Activated CD4-positive, alpha-beta T cell treated with anti-CD3 and anti-CD28 coated beads, Interleukin-2, amount 50 U/mL, for 48 hours (primary cell): ENCODE measurements around the gene PRKCZ.

Experiments used
- DNase-seq, 2 experiments: peaks; one replicate each; pipeline ENCODE4 v3.0.0-alpha.2; 2020

The PRKCZ gene

DNA sequence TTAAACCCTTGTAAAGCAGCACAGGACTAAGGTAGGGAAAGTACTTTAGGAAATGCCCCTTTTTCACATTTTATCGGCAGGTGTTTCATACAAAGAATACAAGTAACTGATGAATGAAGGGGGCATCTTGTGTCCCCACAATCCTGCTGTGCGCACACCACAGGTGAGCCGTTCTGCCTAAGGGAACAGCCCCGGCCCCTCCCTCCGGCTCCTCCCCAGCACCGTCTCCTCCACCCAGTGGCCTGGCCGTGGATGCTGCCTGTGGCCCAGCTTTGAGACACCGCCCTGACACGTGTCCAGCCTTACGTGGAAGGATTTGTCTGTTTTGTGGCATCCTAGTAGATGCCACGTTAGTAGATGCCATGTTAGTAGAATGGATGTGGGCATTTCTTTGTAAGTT is 131.5 kb downstream of the PRKCZ start:
- no peak for DNase-seq

GRCh38 chr1:2182376-2182775 is 132.2 kb downstream of the PRKCZ start:
- DNase-seq, result no peak

DNA sequence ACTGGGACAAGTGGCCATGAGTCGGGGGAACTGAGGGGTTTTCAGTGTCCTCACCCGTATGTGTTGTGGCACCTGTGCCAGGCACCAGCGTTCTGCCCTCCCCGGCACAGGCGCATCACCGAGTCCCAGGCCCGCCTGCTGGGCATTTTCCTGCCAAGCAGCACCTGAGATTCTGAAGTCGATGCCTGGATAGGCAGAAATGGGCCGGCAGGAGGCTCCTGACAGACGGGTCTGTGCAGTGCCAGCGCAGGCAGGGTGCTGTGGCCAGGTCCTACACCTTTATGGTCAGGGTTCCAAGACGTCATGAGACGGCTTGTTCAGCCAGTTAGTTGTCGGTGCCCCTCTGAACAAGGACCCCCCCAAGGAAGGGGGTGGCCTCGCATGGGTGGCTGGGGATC is 133.7 kb downstream of the PRKCZ start:
- no peak for DNase-seq

DNA sequence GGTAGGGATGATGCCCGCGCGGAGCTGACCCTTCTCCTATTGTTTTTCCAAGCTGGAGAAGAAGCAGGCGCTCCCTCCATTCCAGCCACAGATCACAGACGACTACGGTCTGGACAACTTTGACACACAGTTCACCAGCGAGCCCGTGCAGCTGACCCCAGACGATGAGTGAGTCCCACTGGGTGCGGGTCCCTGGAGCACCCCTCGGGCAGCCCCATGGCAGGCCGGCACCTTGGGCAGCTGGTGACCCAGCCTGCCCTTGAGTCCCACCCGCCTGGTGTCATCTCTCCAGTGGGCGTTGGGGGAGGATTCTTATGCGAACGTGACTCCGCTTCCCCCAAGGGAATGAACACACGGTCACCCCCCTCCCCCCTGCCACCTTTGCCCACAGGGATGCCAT is 134.3 kb downstream of the PRKCZ start:
- no peak for DNase-seq

DNA sequence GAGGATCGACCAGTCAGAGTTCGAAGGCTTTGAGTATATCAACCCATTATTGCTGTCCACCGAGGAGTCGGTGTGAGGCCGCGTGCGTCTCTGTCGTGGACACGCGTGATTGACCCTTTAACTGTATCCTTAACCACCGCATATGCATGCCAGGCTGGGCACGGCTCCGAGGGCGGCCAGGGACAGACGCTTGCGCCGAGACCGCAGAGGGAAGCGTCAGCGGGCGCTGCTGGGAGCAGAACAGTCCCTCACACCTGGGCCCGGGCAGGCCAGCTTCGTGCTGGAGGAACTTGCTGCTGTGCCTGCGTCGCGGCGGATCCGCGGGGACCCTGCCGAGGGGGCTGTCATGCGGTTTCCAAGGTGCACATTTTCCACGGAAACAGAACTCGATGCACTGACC is 134.7 kb downstream of the PRKCZ start:
- no peak for DNase-seq

GRCh38 chr1:2185880-2186855 is 136.0 kb downstream of the PRKCZ start:
- DNase-seq, result no peak

DNA sequence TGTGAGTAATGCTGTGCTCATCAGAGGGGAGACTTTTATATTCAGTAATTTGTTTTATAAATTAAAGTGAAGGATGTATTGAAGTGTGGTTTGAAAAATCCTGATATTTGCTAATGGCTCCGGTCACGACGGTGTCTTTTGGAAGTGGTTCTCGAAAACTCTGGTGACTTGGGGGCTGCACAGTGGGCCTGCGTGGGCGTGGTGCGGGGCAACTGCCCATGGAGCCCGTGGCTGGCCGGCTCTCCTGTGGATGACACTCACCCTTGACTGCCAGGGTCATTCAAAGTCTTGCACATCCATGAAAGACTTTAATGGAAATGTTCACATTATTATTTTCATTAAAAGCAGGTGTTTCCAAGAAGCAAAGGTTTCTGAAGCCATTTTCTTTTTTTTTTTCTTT is 136.7 kb downstream of the PRKCZ start:
- DNase-seq, result no peak

DNA sequence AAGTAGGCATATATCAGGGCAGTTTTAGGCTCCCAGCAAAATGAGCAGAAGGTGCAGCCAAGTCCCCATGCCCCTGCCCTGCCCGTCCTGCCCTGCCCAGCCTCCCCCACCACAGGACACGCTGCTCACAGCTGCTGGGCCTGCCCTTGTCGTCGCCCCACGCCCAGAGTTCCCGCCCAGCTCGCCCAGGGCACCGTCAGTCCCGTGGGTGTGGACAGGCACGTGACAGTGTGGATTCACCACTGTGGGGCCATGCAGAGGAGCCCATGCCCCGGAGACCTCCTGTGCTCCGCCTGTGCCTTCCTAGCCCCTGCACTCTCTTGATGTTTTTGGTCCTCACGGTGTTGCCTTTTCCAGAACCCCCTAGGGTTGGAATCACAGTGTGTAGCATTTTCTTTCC is 137.4 kb downstream of the PRKCZ start:
- no peak for DNase-seq

GRCh38 chr1:2188336-2188735 is 138.1 kb downstream of the PRKCZ start:
- no peak for DNase-seq

GRCh38 chr1:2189459-2190425 is 139.5 kb downstream of the PRKCZ start:
- DNase-seq, result peak; percentile 89 to 91

DNA sequence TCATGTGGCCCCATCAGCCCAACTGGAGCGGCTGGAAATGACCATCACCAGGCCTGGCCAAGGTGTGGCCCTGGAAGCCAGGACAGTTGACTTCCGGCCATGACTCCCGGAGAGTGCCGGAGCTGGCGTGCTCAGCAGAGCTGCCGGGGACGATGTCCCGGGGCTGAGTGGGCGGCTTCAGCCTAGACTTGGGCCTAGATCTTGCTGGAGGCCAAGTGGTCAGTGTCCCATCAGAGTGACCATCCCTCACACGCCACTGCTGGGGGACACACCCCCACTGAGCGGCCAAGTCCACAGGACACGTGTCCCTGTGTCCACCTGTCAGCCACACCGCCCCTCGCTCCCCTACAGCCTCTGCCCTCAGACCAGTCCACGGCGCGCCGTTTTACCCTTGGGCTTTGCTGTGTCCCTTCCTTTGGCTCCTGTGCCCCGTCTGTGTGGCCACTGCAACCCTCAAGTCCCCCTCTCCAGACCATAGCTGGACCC is 140.3 kb downstream of the PRKCZ start:
- no peak for DNase-seq

GRCh38 chr1:2192031-2192995 is 142.1 kb downstream of the PRKCZ start:
- DNase-seq, result no peak

DNA sequence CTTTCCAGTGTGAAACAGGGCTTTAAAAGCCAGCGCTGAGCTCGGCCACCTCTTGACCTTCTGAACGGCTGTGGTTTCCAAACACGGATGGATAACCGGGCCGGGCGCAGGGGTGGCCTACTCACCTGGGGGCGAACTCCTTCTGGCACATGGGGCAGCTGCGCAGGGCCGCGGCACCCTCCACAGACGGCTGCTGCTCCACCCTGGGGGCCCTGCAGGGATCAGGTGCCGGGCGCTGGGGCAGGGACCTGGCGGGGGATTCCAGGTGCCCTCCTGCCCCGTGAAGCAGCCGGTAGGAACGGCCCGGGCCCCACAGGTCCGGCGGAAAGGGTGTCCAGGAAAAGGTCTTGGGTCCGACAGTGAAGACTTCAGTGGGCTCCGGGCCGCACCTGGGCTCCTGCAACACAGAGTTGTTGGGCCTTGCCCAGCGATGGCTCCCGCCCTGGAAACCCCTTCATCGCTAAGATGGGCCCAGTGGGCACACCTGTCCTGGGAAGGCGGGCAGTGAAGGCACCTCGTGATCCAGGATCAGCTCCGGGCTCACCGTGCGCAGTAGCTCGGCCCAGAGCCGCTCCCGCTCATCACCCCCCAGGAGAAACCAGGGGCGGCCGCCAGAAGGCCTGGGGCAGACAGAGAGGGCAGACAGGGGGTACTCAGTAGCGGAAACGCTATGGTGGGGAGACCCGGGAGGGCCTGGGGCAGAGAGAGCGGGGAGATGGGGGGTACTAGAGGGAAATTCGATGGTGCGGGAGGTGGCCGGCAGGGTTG is 143.5 kb downstream of the PRKCZ start:
- DNase-seq, result no peak

- DNase-seq, result peak in 1 of 2 experiments; percentile 74
Measured at GRCh38 chr1:2194319-2194897, 144.2 kb downstream of the PRKCZ start, which contains the start of gene FAAP20. Gene FAAP20 (minus strand): TSS chr1:2194772. CDS start chr1:2194749, 23 bp downstream.

DNA sequence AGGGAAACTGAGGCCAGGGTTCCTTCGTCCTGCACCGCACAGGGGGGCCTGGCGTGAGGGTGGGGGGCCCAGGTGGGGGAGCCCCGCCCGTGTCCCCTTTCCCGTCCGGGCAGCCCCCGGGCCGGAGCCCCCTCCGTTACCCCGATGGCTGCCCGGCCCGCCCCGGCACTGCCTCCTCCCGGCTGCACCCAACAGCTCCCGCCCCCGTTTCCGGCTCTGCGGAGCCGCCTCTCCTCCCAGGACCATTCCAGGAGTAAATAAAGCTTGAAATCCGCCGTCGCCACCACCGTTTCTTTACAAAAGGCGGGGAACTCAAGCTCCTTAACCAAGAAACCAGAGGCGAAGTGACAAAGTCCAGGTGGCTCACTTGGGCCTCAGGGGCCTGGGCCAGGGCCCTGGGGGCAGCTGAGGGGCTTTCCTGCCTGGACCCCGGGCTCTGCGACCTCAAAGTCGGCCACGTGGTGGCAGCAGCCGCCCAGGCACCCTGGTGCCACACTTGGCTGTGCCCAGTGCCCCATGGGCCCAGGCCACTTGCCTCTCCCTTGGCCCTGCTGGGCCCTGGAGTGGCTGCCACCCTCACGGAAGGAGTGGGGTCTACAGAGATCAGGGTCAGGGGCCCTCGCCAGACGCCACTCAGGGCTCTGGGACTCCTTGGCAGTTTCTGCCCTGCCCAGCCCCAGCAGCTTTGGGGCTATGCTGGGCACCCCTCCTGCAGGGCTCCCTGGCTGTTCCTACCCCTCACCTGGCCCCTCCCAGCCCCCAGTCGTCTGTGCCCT is 144.9 kb downstream of the PRKCZ start:
- DNase-seq, result peak; percentile 86 to 90

GRCh38 chr1:2195785-2196184 is 145.6 kb downstream of the PRKCZ start:
- no peak for DNase-seq

GRCh38 chr1:2196901-2197638 is 146.9 kb downstream of the PRKCZ start:
- DNase-seq, result no peak

GRCh38 chr1:2197707-2198165 is 147.5 kb downstream of the PRKCZ start:
- no peak for DNase-seq

- no peak for DNase-seq
Measured at GRCh38 chr1:2198571-2198970, 148.4 kb downstream of the PRKCZ start.
